Upper lobe of left lung (tissue), 4 donors: Measurements from ENCODE around the gene RNU1-2.
"Not testable (repeated sequence)": the region's sequence is repeated elsewhere in the genome, so short reads cannot be mapped to it uniquely, and the experiment has no call there.

Source experiments
- POLR2A ChIP-seq, 4 donors: fragments of 450-650 bp; IDR thresholded peaks; one replicate each; pipeline ENCODE4 v1.5.1; 2016 to 2017; ENCODE audit warnings: antibody characterized with exemption in 4 of 4, mild to moderate bottlenecking in 2 of 4
- POLR2AphosphoS5 ChIP-seq, 2 donors: sonication (generic); formaldehyde crosslinking; IDR thresholded peaks; one replicate each; pipeline ENCODE4 v1.5.1; 2017; ENCODE audit warnings: antibody characterized with exemption in 2 of 2
- TF ChIP-seq, protein P1 (sequence below), 6 experiments: fragments of 450-650 bp in 4 of 6; fragments of 200-600 bp in 2 of 6; sonication (generic) in 2 of 6; IDR thresholded peaks; one replicate each; pipeline ENCODE4 v1.5.1; 2016 to 2019; ENCODE audit warnings: antibody characterized with exemption in 6 of 6

DNA sequence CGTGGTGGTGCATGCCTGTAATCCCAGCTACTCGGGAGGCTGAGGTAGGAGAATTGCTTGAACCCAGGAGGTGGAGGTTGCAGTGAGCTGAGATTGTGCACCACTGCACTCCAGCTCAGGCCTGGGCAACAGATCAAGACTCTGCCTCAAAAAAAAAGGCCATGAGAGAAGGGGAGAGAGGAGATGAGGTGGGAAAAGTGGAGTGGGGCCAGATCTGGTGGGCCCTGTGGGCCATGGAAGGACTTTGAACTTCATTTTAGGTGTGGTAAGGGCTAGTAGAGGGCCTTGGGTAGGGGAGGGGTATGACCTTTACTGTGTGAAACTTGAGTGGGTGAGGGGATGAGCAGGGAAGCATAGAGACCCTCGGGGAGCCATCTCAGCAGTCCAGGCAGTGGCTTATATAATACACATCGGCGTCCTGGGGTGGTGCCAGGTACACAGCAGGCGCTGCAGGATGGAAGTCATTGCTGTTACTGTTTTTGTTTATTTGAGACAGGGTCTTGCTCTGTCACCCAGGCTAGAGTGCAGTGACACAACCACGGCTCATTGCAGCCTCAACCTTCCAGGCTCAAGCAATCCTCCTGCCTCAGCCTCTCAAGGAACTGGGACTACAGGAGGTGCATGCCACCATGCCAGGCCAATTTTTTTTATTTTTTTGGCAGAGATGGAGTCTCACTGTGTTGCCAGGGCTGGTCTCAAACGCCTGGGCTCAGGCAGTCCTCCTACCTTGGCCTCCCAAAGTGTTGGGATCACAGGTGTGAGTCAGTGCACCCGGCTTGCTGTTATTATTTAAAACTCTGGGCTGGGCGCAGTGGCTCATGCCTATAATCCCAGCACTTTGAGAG is 20.5 kb downstream of the RNU1-2 start:
- TF ChIP-seq POLR2AphosphoS5, POLR2A (IDR thresholded peaks at IDR 0.05): not testable (repeated sequence)
- TF ChIP-seq, protein P1, sequence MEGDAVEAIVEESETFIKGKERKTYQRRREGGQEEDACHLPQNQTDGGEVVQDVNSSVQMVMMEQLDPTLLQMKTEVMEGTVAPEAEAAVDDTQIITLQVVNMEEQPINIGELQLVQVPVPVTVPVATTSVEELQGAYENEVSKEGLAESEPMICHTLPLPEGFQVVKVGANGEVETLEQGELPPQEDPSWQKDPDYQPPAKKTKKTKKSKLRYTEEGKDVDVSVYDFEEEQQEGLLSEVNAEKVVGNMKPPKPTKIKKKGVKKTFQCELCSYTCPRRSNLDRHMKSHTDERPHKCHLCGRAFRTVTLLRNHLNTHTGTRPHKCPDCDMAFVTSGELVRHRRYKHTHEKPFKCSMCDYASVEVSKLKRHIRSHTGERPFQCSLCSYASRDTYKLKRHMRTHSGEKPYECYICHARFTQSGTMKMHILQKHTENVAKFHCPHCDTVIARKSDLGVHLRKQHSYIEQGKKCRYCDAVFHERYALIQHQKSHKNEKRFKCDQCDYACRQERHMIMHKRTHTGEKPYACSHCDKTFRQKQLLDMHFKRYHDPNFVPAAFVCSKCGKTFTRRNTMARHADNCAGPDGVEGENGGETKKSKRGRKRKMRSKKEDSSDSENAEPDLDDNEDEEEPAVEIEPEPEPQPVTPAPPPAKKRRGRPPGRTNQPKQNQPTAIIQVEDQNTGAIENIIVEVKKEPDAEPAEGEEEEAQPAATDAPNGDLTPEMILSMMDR (IDR thresholded peaks at IDR 0.05), result not testable (repeated sequence)
